Osteoblast (primary cell): ENCODE data around the gene OR56B4. TPM values are rescaled to one million over a fixed set of nuclear protein-coding genes. Genes with fewer than 3 reads are reported as not detected.

Source experiments
- DNase-seq: peaks from one replicate; pipeline ENCODE4 v3.0.0; 2011; ENCODE audit warnings: low spot score, mixed read lengths; ENCODE audit not compliant: insufficient read length; ENCODE audit errors: missing footprints
- H2AFZ ChIP-seq: 2 replicates; pipeline ENCODE4 v1.6.0; 2011; ENCODE audit warnings: mild to moderate bottlenecking, low read length
- H3K27ac ChIP-seq: 2 replicates; pipeline ENCODE4 v1.5.1; 2011; ENCODE audit warnings: mild to moderate bottlenecking, low read depth, low read length, moderate library complexity
- H3K27me3 ChIP-seq: 2 replicates; pipeline ENCODE4 v1.6.0; 2012; ENCODE audit warnings: mild to moderate bottlenecking, control low read depth, inconsistent platforms, low read length, moderate library complexity; ENCODE audit not compliant: insufficient read depth
- H3K36me3 ChIP-seq: 2 replicates; pipeline ENCODE4 v1.5.1; 2011; ENCODE audit warnings: mild to moderate bottlenecking, low read length, control low read depth, moderate library complexity; ENCODE audit not compliant: insufficient read depth
- H3K4me1 ChIP-seq: 2 replicates; pipeline ENCODE4 v1.5.1; 2011; ENCODE audit warnings: mild to moderate bottlenecking, low read length, control low read depth, moderate library complexity; ENCODE audit not compliant: insufficient read depth
- H3K4me2 ChIP-seq: 2 replicates; pipeline ENCODE4 v1.6.0; 2011; ENCODE audit warnings: mild to moderate bottlenecking, low read length; ENCODE audit not compliant: insufficient read depth
- H3K4me3 ChIP-seq: fragments of 200-600 bp; sonication (generic); 3 replicates; pipeline ENCODE4 v1.5.1; 2012; ENCODE audit warnings: mild to moderate bottlenecking, low read length, inconsistent platforms; ENCODE audit not compliant: insufficient read depth
- H3K79me2 ChIP-seq: 2 replicates; pipeline ENCODE4 v1.6.0; 2012; ENCODE audit warnings: mild to moderate bottlenecking, low read length, control low read depth, inconsistent platforms; ENCODE audit not compliant: insufficient read depth
- H3K9me3 ChIP-seq: 2 replicates; pipeline ENCODE4 v1.5.1; 2011; ENCODE audit warnings: low read depth, low read length, control low read depth
- H4K20me1 ChIP-seq: 2 replicates; pipeline ENCODE4 v1.6.0; 2012; ENCODE audit warnings: mild to moderate bottlenecking, low read length, control low read depth; ENCODE audit not compliant: insufficient read depth
- total RNA-seq: library from RNA; depleted of rRNA; stranded (reverse); fragments of >200 nt; gene quantifications from 2 replicates; pipeline ENCODE4 v1.2.3, GENCODE V29; 2012
- TF ChIP-seq, protein P1 (sequence below): IDR thresholded peaks from 2 replicates; pipeline ENCODE4 v1.5.1; 2011; ENCODE audit warnings: mild to moderate bottlenecking, low read depth, low read length, moderate library complexity; ENCODE audit errors: extremely low read depth

The OR56B4 gene
- total RNA-seq, 1 donor, result not detected

DNA sequence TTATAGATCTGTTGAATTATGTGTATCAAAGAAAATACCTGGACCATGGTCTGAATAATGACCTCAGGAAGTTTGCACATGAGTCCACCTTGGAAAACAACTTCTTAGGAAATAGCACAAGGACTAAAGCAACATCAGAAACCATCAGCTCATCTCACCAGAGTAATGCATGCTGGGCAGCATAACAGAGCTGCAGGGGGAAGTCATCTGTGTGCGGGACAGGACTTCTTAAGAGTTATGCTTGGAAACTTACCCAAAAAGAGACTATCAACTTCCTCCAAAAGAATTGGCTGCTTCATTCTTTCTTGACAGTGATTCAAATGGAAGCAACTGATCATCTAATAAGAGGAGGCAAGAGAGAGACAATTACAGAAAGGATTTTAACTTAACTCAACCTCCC lies 2.5 kb downstream of the OR56B4 start:
- no peak for DNase-seq
- Histone ChIP-seq H3K4me3 (no peak overlapping the region), H3K4me2 (no peak overlapping the region), H3K79me2 (no peaks in the 10 kb centered on the region), H3K27ac (no peak overlapping the region), H3K4me1 (no peaks in the 10 kb centered on the region), H3K27me3 (no peaks in the 10 kb centered on the region), H2AFZ (no peak overlapping the region), H4K20me1 (no peaks in the 10 kb centered on the region), H3K9me3 (no peaks in the 10 kb centered on the region), H3K36me3 (no peaks in the 10 kb centered on the region)
- TF ChIP-seq, protein P1, sequence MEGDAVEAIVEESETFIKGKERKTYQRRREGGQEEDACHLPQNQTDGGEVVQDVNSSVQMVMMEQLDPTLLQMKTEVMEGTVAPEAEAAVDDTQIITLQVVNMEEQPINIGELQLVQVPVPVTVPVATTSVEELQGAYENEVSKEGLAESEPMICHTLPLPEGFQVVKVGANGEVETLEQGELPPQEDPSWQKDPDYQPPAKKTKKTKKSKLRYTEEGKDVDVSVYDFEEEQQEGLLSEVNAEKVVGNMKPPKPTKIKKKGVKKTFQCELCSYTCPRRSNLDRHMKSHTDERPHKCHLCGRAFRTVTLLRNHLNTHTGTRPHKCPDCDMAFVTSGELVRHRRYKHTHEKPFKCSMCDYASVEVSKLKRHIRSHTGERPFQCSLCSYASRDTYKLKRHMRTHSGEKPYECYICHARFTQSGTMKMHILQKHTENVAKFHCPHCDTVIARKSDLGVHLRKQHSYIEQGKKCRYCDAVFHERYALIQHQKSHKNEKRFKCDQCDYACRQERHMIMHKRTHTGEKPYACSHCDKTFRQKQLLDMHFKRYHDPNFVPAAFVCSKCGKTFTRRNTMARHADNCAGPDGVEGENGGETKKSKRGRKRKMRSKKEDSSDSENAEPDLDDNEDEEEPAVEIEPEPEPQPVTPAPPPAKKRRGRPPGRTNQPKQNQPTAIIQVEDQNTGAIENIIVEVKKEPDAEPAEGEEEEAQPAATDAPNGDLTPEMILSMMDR, result no peak

DNA sequence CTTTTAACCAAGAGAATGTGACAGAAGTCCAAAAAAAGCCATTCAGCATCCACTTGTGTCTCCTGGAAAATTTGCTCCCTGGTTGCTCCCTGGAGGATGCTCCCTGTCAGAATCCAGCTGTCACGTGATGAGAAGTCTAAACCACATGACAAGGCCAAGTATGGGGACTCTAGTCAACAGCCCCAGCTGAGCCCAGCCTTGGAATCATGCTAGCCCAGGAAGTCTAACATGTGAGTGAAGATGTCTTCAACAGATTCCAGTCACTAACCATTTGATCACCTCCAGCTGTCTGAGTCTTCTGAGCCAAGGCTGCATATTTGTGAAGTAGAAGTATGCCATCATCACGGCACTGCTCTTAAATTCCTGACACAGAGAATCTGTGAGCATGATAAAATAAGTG lies 4.2 kb downstream of the OR56B4 start:
- H3K4me2 ChIP-seq, result no peak overlapping the region
- no peaks in the 10 kb centered on the region for H4K20me1 ChIP-seq
- H3K9me3 ChIP-seq, result no peaks in the 10 kb centered on the region
- no peak overlapping the region for H2AFZ ChIP-seq
- no peaks in the 10 kb centered on the region for H3K4me1 ChIP-seq
- no peak overlapping the region for H3K27ac ChIP-seq
- no peaks in the 10 kb centered on the region for H3K27me3 ChIP-seq
- no peak for DNase-seq
- no peaks in the 10 kb centered on the region for H3K36me3 ChIP-seq
- H3K79me2 ChIP-seq, result no peaks in the 10 kb centered on the region
- no peak overlapping the region for H3K4me3 ChIP-seq
- TF ChIP-seq, protein P1, result no peak

DNA sequence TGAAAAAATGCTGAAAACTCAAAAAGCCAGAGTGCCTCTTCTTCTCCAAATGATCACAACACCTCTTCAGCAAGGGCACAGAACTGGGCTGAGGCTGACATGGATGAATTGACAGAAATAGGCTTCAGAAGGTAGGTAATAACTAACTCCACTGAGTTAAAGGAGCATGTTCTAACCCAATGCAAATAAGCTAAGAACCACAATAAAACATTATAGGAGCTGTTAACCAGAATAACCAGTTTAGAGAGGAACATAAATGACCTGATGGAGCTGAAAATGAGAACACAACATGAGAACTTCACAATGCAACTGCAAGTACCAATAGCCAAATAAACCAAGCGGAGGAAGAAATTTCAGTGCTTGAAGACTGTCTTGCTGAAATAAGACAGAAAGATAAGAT lies 9.2 kb downstream of the OR56B4 start:
- Histone ChIP-seq H3K36me3 (no peaks in the 10 kb centered on the region), H3K4me1 (no peaks in the 10 kb centered on the region), H3K27me3 (no peaks in the 10 kb centered on the region), H3K9me3 (no peaks in the 10 kb centered on the region), H3K4me2 (no peak overlapping the region), H2AFZ (no peak overlapping the region), H3K79me2 (no peaks in the 10 kb centered on the region), H3K27ac (no peak overlapping the region), H4K20me1 (no peaks in the 10 kb centered on the region), H3K4me3 (no peak overlapping the region)
- no peak for DNase-seq
- TF ChIP-seq, protein P1, result no peak

DNA sequence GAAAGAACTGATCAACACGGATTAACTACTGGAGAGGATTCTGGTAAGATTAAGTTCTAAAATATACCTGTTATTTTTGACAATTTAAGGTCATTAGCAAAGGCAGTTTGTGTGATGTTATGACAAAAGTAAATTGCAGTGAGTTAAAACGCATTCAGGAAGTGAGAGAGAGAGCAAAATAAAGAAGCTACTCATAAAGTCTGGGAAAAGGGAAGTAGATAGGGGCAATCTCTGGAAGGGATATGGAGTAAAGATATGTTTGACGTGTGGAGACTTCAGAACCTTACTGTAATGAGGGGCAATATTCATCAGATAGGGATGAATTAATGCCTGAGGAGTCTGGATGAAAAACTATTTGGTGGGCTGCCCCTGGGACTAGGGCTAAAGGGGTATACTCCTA lies 16.8 kb downstream of the OR56B4 start:
- no peaks in the 10 kb centered on the region for H3K27me3 ChIP-seq
- H3K4me3 ChIP-seq, result no peak overlapping the region
- no peaks in the 10 kb centered on the region for H3K36me3 ChIP-seq
- no peak overlapping the region for H2AFZ ChIP-seq
- no peak overlapping the region for H3K27ac ChIP-seq
- DNase-seq, result no peak
- TF ChIP-seq, protein P1, result no peak
- H4K20me1 ChIP-seq, result no peaks in the 10 kb centered on the region
- H3K4me2 ChIP-seq, result no peak overlapping the region
- H3K9me3 ChIP-seq, result no peaks in the 10 kb centered on the region
- no peaks in the 10 kb centered on the region for H3K4me1 ChIP-seq
- no peaks in the 10 kb centered on the region for H3K79me2 ChIP-seq
